Measurements from ENCODE around the gene TUBB2A.
"Not testable (repeated sequence)": the region's sequence is repeated elsewhere in the genome, so short reads cannot be mapped to it uniquely, and the experiment has no call there.

The TUBB2A gene

DNA sequence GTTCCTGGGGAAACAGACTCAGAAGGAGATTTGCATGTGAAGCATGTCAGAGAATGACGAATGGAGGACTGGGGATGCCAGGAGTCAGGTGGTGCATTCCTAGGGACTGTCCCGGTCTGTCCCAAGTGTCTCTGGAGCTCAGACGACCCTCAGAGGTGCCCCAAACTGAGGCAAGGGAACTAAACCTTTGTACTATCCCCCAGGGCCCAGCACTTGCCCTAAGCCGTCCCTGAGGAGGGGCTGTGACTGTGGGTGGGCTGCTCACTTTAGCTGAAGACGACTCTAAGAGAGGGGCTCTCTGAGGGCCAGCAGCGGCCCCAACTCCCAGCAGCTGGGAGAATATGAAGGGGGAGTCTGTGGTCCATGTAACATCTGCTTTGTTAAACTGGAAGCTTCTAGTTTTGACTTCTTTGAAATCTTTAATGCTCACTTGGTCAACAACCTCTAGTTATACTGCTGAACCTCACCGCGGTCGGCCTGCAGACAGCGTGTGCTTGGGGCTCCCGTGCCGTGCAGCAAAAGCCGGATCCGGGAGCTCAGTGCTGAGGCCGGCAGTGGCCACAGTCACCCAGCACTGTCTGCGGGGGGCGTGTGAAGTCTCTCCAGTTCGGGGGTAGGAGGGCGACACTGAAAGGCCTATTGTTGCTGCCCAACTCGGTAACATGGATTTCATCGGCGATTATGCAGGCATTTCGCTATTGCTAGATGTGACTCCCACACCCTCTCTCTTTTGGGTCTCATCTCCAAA lies 35.9 kb upstream of the TUBB2A start:
- no peak overlapping the region for H3K9ac ChIP-seq (ENCODE audit: insufficient read length, low read depth)
- DNase-seq (ENCODE audit: low read depth, low spot score) = no peak

DNA sequence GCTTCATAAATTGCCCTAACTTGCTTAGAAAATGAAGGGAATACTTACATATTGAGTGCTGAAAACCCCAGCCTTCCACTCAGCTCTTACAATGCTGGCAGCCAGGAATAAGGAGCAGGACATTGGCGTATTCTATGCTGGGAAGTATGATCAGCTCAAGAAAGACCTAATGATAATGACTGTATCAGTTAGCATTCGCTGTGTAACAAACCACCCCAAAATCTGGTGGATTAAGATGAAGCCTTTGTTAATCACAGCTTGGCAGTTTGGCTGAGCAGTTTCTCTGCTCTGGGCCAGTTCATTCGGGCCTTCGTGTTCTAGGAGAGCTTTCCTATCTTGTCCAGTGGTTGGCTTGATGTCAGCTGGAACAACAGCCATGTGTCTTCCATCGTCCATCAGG lies 33.4 kb upstream of the TUBB2A start:
- Histone ChIP-seq H3K4me1 (ENCODE audit: insufficient read depth, insufficient read length) (peaks cover 17% of the 10 kb centered on the region), H3K27me3 (ENCODE audit: insufficient read depth, insufficient read length) (no peaks in the 10 kb centered on the region), H3K9ac (ENCODE audit: insufficient read length, low read depth) (no peak overlapping the region), H3K36me3 (ENCODE audit: insufficient read depth, insufficient read length, low read length) (no peaks in the 10 kb centered on the region), H3K4me3 (ENCODE audit: insufficient read length, low read depth) (no peak overlapping the region), H3K9me3 (ENCODE audit: insufficient read depth, low read length) (peaks cover 11% of the 10 kb centered on the region; the same call in 1 of the 2 replicates)
- no peak for DNase-seq (ENCODE audit: low read depth, low spot score)
- TF ChIP-seq ZNF274 (IDR thresholded peaks at IDR 0.05; ENCODE audit: low read depth, low read length) = no peak
- no peak for TF ChIP-seq SUZ12 (IDR thresholded peaks at IDR 0.05; ENCODE audit: extremely low read depth, insufficient read depth, insufficient read length)
- no peak for TF ChIP-seq YY1 (IDR thresholded peaks at IDR 0.05; ENCODE audit: insufficient read depth, insufficient read length)

More for the DNA sequence above, 35.9 kb upstream of the TUBB2A start:
- Histone ChIP-seq H3K9me3 (ENCODE audit: insufficient read depth, low read length) (peaks cover 11% of the 10 kb centered on the region; the same call in 1 of the 2 replicates), H3K27me3 (ENCODE audit: insufficient read depth, insufficient read length) (no peaks in the 10 kb centered on the region), H3K4me3 (ENCODE audit: insufficient read length, low read depth) (no peak overlapping the region), H3K4me1 (ENCODE audit: insufficient read depth, insufficient read length) (peaks cover 17% of the 10 kb centered on the region), H3K36me3 (ENCODE audit: insufficient read depth, insufficient read length, low read length) (no peaks in the 10 kb centered on the region)
- TF ChIP-seq YY1 (IDR thresholded peaks at IDR 0.05; ENCODE audit: insufficient read depth, insufficient read length) = no peak
- TF ChIP-seq SUZ12 (IDR thresholded peaks at IDR 0.05; ENCODE audit: extremely low read depth, insufficient read depth, insufficient read length) = no peak
- no peak for TF ChIP-seq ZNF274 (IDR thresholded peaks at IDR 0.05; ENCODE audit: low read depth, low read length)

DNA sequence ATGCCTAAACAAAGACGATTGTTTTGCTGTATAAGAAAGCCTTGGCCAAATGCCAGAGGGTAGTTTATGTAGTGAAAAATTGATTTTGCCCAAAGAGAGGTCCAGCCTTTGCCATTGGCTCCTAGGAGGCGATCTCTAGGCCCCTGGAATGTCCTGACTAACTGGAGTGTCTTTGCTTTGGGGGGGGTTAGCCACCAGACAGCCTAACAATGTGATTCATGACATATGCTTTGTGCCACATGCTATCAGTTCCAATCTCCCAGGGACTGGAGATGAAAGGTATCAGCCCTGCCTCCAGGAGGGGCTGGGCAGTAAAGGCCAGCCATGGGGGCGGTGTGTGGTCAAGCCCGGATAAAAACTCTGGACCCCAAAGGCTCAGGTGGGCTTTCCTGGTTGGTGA lies 32.7 kb upstream of the TUBB2A start:
- no peak for TF ChIP-seq YY1 (IDR thresholded peaks at IDR 0.05; ENCODE audit: insufficient read depth, insufficient read length)
- no peak for TF ChIP-seq SUZ12 (IDR thresholded peaks at IDR 0.05; ENCODE audit: extremely low read depth, insufficient read depth, insufficient read length)
- TF ChIP-seq ZNF274 (IDR thresholded peaks at IDR 0.05; ENCODE audit: low read depth, low read length) = no peak

DNA sequence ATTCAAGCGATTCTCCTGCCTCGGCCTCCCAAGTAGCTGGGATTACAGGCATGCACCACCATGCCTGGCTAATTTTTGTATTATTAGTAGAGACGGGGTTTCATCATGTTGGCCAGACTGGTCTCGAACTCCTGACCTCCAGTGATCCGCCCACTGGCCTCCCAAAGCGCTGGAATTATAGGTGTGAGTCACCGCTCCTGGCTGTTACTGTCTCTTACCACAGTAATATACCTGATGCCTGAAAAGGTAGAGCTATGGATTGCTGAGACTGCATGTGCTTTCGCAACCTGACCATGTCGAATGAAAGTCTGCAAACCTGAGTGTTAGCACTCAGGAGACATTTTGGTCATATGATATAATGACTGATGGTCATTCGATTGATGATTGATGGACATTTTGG lies 31.8 kb upstream of the TUBB2A start:
- H3K4me1 ChIP-seq (ENCODE audit: insufficient read depth, insufficient read length); H3K36me3 ChIP-seq (ENCODE audit: insufficient read depth, insufficient read length, low read length); DNase-seq (ENCODE audit: low read depth, low spot score); H3K4me3 ChIP-seq (ENCODE audit: insufficient read length, low read depth); H3K27me3 ChIP-seq (ENCODE audit: insufficient read depth, insufficient read length); H3K9ac ChIP-seq (ENCODE audit: insufficient read length, low read depth): not testable (repeated sequence)
- H3K9me3 ChIP-seq (ENCODE audit: insufficient read depth, low read length) = peaks cover 11% of the 10 kb centered on the region; the same call in 1 of the 2 replicates

More for the DNA sequence above, 32.7 kb upstream of the TUBB2A start:
- no peak for DNase-seq (ENCODE audit: low read depth, low spot score)
- H3K36me3 ChIP-seq (ENCODE audit: insufficient read depth, insufficient read length, low read length) = no peaks in the 10 kb centered on the region
- H3K4me1 ChIP-seq (ENCODE audit: insufficient read depth, insufficient read length) = peaks cover 10% of the 10 kb centered on the region
- H3K9ac ChIP-seq (ENCODE audit: insufficient read length, low read depth) = no peak overlapping the region
- H3K9me3 ChIP-seq (ENCODE audit: insufficient read depth, low read length) = peaks cover 11% of the 10 kb centered on the region; the same call in 1 of the 2 replicates
- no peaks in the 10 kb centered on the region for H3K27me3 ChIP-seq (ENCODE audit: insufficient read depth, insufficient read length)
- H3K4me3 ChIP-seq (ENCODE audit: insufficient read length, low read depth) = no peak overlapping the region

GRCh38 chr6:3188262-3188661 lies 30.9 kb upstream of the TUBB2A start:
- no peak for DNase-seq (ENCODE audit: low read depth, low spot score)
- H3K36me3 ChIP-seq (ENCODE audit: insufficient read depth, insufficient read length, low read length) = no peaks in the 10 kb centered on the region
- H3K9ac ChIP-seq (ENCODE audit: insufficient read length, low read depth) = no peak overlapping the region

GRCh38 chr6:3186974-3187382 lies 29.6 kb upstream of the TUBB2A start:
- H3K4me1 ChIP-seq (ENCODE audit: insufficient read depth, insufficient read length) = no peaks in the 10 kb centered on the region
- TF ChIP-seq YY1 (IDR thresholded peaks at IDR 0.05; ENCODE audit: insufficient read depth, insufficient read length) (no peak), SUZ12 (IDR thresholded peaks at IDR 0.05; ENCODE audit: extremely low read depth, insufficient read depth, insufficient read length) (no peak), ZNF274 (IDR thresholded peaks at IDR 0.05; ENCODE audit: low read depth, low read length) (no peak)
- H3K4me3 ChIP-seq (ENCODE audit: insufficient read length, low read depth) = no peak overlapping the region
- H3K27me3 ChIP-seq (ENCODE audit: insufficient read depth, insufficient read length) = no peaks in the 10 kb centered on the region
- H3K9ac ChIP-seq (ENCODE audit: insufficient read length, low read depth) = no peak overlapping the region
- peaks cover 11% of the 10 kb centered on the region; the same call in 1 of the 2 replicates for H3K9me3 ChIP-seq (ENCODE audit: insufficient read depth, low read length)
- no peaks in the 10 kb centered on the region for H3K36me3 ChIP-seq (ENCODE audit: insufficient read depth, insufficient read length, low read length)
- DNase-seq (ENCODE audit: low read depth, low spot score) = no peak

More at GRCh38 chr6:3188262-3188661, 30.9 kb upstream of the TUBB2A start:
- no peaks in the 10 kb centered on the region for H3K27me3 ChIP-seq (ENCODE audit: insufficient read depth, insufficient read length)
- no peak overlapping the region for H3K4me3 ChIP-seq (ENCODE audit: insufficient read length, low read depth)
- H3K4me1 ChIP-seq (ENCODE audit: insufficient read depth, insufficient read length) = peaks cover 3% of the 10 kb centered on the region
- H3K9me3 ChIP-seq (ENCODE audit: insufficient read depth, low read length) = peaks cover 11% of the 10 kb centered on the region; the same call in 1 of the 2 replicates
- TF ChIP-seq SUZ12 (IDR thresholded peaks at IDR 0.05; ENCODE audit: extremely low read depth, insufficient read depth, insufficient read length) = no peak
- TF ChIP-seq YY1 (IDR thresholded peaks at IDR 0.05; ENCODE audit: insufficient read depth, insufficient read length) = no peak
- no peak for TF ChIP-seq ZNF274 (IDR thresholded peaks at IDR 0.05; ENCODE audit: low read depth, low read length)

DNA sequence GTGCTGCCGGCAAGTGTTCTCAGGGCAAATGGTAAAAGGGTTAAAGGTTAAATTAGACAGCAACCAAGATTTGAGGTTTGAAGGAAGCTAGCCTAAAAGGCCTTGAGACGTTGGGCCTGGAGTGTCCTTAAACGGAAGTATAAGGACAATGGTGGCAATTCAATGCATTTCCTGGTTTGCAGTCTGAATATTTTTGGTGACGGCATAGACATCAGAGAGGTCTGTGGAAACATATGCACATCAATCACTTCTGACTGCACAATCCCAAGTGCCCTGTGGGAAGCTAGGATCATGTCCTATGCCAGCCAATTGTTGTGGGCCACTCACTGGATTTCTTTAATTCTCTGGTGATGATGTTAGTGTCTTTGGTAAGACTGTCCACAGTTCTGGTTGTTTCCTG lies 25.7 kb upstream of the TUBB2A start:
- no peak overlapping the region for H3K4me3 ChIP-seq (ENCODE audit: insufficient read length, low read depth)
- DNase-seq (ENCODE audit: low read depth, low spot score) = no peak
- no peaks in the 10 kb centered on the region for H3K36me3 ChIP-seq (ENCODE audit: insufficient read depth, insufficient read length, low read length)
- TF ChIP-seq YY1 (IDR thresholded peaks at IDR 0.05; ENCODE audit: insufficient read depth, insufficient read length) (no peak), SUZ12 (IDR thresholded peaks at IDR 0.05; ENCODE audit: extremely low read depth, insufficient read depth, insufficient read length) (no peak), ZNF274 (IDR thresholded peaks at IDR 0.05; ENCODE audit: low read depth, low read length) (no peak)
- no peaks in the 10 kb centered on the region for H3K4me1 ChIP-seq (ENCODE audit: insufficient read depth, insufficient read length)
- H3K27me3 ChIP-seq (ENCODE audit: insufficient read depth, insufficient read length) = no peaks in the 10 kb centered on the region
- H3K9ac ChIP-seq (ENCODE audit: insufficient read length, low read depth) = no peak overlapping the region
- H3K9me3 ChIP-seq (ENCODE audit: insufficient read depth, low read length) = no peaks in the 10 kb centered on the region; the same call in 1 of the 2 replicates

All from NT2/D1 (cell line).